Measurements from ENCODE around the gene IFI44L.

Gene IFI44L

GRCh38 chr1:78649628-78650027 lies 29.4 kb downstream of the IFI44L start, which contains the start of gene IFI44:
Gene IFI44, plus strand, starts transcription at chr1:78649831. Its CDS starts 365 bp downstream, at chr1:78650196.
- peak within 1 kb of the TSS; percentile 75 for H3K9ac ChIP-seq (ENCODE audit: insufficient read length)
- peak; percentile 76 for DNase-seq (ENCODE audit: low read depth, low spot score)
- H3K27ac ChIP-seq, result peak within 1 kb of the TSS; percentile 78
- no peaks in the 10 kb centered on the region for H3K9me3 ChIP-seq (ENCODE audit: low read depth, low read length)
- no peak for TF ChIP-seq EZH2 (IDR thresholded peaks at IDR 0.05)
- no peak for TF ChIP-seq FOXP2 (optimal IDR thresholded peaks at IDR 0.05; ENCODE audit: control extremely low read depth, extremely low read length, insufficient read depth)
- peak; percentile 73 for TF ChIP-seq POLR2AphosphoS5 (IDR thresholded peaks at IDR 0.05; ENCODE audit: borderline replicate concordance, low read depth, low read length)
- H3K36me3 ChIP-seq (ENCODE audit: insufficient read depth, low read length), result peaks cover 9% of the 10 kb centered on the region
- peak within 1 kb of the TSS; percentile 88 for H3K4me3 ChIP-seq

- DNase-seq (ENCODE audit: low read depth, low spot score), result no peak
- H3K9me3 ChIP-seq (ENCODE audit: low read depth, low read length), result no peaks in the 10 kb centered on the region
- TF ChIP-seq EZH2 (IDR thresholded peaks at IDR 0.05) (no peak), FOXP2 (optimal IDR thresholded peaks at IDR 0.05; ENCODE audit: control extremely low read depth, extremely low read length, insufficient read depth) (no peak), POLR2AphosphoS5 (IDR thresholded peaks at IDR 0.05; ENCODE audit: borderline replicate concordance, low read depth, low read length) (no peak)
- peak overlapping the region; percentile 78 for H3K27ac ChIP-seq
- peaks cover 14% of the 10 kb centered on the region for H3K36me3 ChIP-seq (ENCODE audit: insufficient read depth, low read length)
- peak overlapping the region; percentile 88 for H3K4me3 ChIP-seq
- peak overlapping the region; percentile 75 for H3K9ac ChIP-seq (ENCODE audit: insufficient read length)
Measured at GRCh38 chr1:78650114-78650660, 29.9 kb downstream of the IFI44L start.

GRCh38 chr1:78651241-78651640 lies 31.0 kb downstream of the IFI44L start:
- peak overlapping the region; percentile 88 for H3K4me3 ChIP-seq
- peaks cover 25% of the 10 kb centered on the region for H3K36me3 ChIP-seq (ENCODE audit: insufficient read depth, low read length)
- H3K9ac ChIP-seq (ENCODE audit: insufficient read length), result peak overlapping the region; percentile 75
- TF ChIP-seq POLR2AphosphoS5 (IDR thresholded peaks at IDR 0.05; ENCODE audit: borderline replicate concordance, low read depth, low read length) (no peak), FOXP2 (optimal IDR thresholded peaks at IDR 0.05; ENCODE audit: control extremely low read depth, extremely low read length, insufficient read depth) (no peak), EZH2 (IDR thresholded peaks at IDR 0.05) (no peak)
- peak; percentile 51 for DNase-seq (ENCODE audit: low read depth, low spot score)
- H3K27ac ChIP-seq, result no peak overlapping the region
- no peaks in the 10 kb centered on the region for H3K9me3 ChIP-seq (ENCODE audit: low read depth, low read length)

GRCh38 chr1:78652019-78652560 lies 31.8 kb downstream of the IFI44L start:
- no peaks in the 10 kb centered on the region for H3K9me3 ChIP-seq (ENCODE audit: low read depth, low read length)
- H3K9ac ChIP-seq (ENCODE audit: insufficient read length), result peak overlapping the region; percentile 75
- no peak for DNase-seq (ENCODE audit: low read depth, low spot score)
- H3K27ac ChIP-seq, result no peak overlapping the region; the same call in 1 of the 2 replicates
- TF ChIP-seq FOXP2 (optimal IDR thresholded peaks at IDR 0.05; ENCODE audit: control extremely low read depth, extremely low read length, insufficient read depth) (no peak), EZH2 (IDR thresholded peaks at IDR 0.05) (no peak)
- H3K4me3 ChIP-seq, result peak overlapping the region; percentile 88
- H3K36me3 ChIP-seq (ENCODE audit: insufficient read depth, low read length), result peaks cover 30% of the 10 kb centered on the region

GRCh38 chr1:78658901-78659300 lies 38.7 kb downstream of the IFI44L start:
- H3K27ac ChIP-seq, result no peak overlapping the region
- DNase-seq (ENCODE audit: low read depth, low spot score), result no peak
- H3K4me3 ChIP-seq, result no peak overlapping the region
- no peaks in the 10 kb centered on the region for H3K9me3 ChIP-seq (ENCODE audit: low read depth, low read length)
- H3K9ac ChIP-seq (ENCODE audit: insufficient read length), result no peak overlapping the region
- TF ChIP-seq POLR2AphosphoS5 (IDR thresholded peaks at IDR 0.05; ENCODE audit: borderline replicate concordance, low read depth, low read length) (no peak), EZH2 (IDR thresholded peaks at IDR 0.05) (no peak), FOXP2 (optimal IDR thresholded peaks at IDR 0.05; ENCODE audit: control extremely low read depth, extremely low read length, insufficient read depth) (no peak)
- H3K36me3 ChIP-seq (ENCODE audit: insufficient read depth, low read length), result peaks cover 88% of the 10 kb centered on the region

GRCh38 chr1:78663923-78664322 lies 43.7 kb downstream of the IFI44L start:
- H3K36me3 ChIP-seq (ENCODE audit: insufficient read depth, low read length), result peaks cover 49% of the 10 kb centered on the region
- DNase-seq (ENCODE audit: low read depth, low spot score), result no peak
- TF ChIP-seq FOXP2 (optimal IDR thresholded peaks at IDR 0.05; ENCODE audit: control extremely low read depth, extremely low read length, insufficient read depth), result no peak
- no peak for TF ChIP-seq POLR2AphosphoS5 (IDR thresholded peaks at IDR 0.05; ENCODE audit: borderline replicate concordance, low read depth, low read length)
- no peak for TF ChIP-seq EZH2 (IDR thresholded peaks at IDR 0.05)
- H3K9ac ChIP-seq (ENCODE audit: insufficient read length), result no peak overlapping the region
- no peak overlapping the region for H3K4me3 ChIP-seq
- no peaks in the 10 kb centered on the region for H3K9me3 ChIP-seq (ENCODE audit: low read depth, low read length)
- H3K27ac ChIP-seq, result no peak overlapping the region

- DNase-seq (ENCODE audit: low read depth, low spot score), result no peak
- Histone ChIP-seq H3K9me3 (ENCODE audit: low read depth, low read length) (no peaks in the 10 kb centered on the region), H3K4me3 (no peak overlapping the region), H3K9ac (ENCODE audit: insufficient read length) (no peak overlapping the region), H3K36me3 (ENCODE audit: insufficient read depth, low read length) (peaks cover 40% of the 10 kb centered on the region), H3K27ac (no peak overlapping the region)
- TF ChIP-seq POLR2AphosphoS5 (IDR thresholded peaks at IDR 0.05; ENCODE audit: borderline replicate concordance, low read depth, low read length), result no peak
- no peak for TF ChIP-seq FOXP2 (optimal IDR thresholded peaks at IDR 0.05; ENCODE audit: control extremely low read depth, extremely low read length, insufficient read depth)
- TF ChIP-seq EZH2 (IDR thresholded peaks at IDR 0.05), result no peak
Measured at GRCh38 chr1:78664763-78665162, 44.5 kb downstream of the IFI44L start.

- Histone ChIP-seq H3K4me3 (no peak overlapping the region), H3K36me3 (ENCODE audit: insufficient read depth, low read length) (peaks cover 30% of the 10 kb centered on the region), H3K9ac (ENCODE audit: insufficient read length) (no peak overlapping the region), H3K9me3 (ENCODE audit: low read depth, low read length) (no peaks in the 10 kb centered on the region), H3K27ac (no peak overlapping the region)
- TF ChIP-seq POLR2AphosphoS5 (IDR thresholded peaks at IDR 0.05; ENCODE audit: borderline replicate concordance, low read depth, low read length) (no peak), FOXP2 (optimal IDR thresholded peaks at IDR 0.05; ENCODE audit: control extremely low read depth, extremely low read length, insufficient read depth) (no peak), EZH2 (IDR thresholded peaks at IDR 0.05) (no peak)
- no peak for DNase-seq (ENCODE audit: low read depth, low spot score)
Measured at GRCh38 chr1:78665809-78666208, 45.6 kb downstream of the IFI44L start.

Data from SK-N-MC (cell line).